Stimulated activated CD4-positive, alpha-beta T cell treated with anti-CD3 and anti-CD28 coated beads, Interleukin-1b, Interleukin-23, amount 100 ng/mL, for 1 hour (primary cell): ENCODE data around the gene USP15.
"Not testable (repeated sequence)": the region's sequence is repeated elsewhere in the genome, so short reads cannot be mapped to it uniquely, and the experiment has no call there.

ENCODE experiments used
- DNase-seq, 2 donors: peaks; one replicate each; pipeline ENCODE4 v3.0.0-alpha.2; 2020; ENCODE audit warnings: low read depth in 2 of 2

USP15 gene

DNA sequence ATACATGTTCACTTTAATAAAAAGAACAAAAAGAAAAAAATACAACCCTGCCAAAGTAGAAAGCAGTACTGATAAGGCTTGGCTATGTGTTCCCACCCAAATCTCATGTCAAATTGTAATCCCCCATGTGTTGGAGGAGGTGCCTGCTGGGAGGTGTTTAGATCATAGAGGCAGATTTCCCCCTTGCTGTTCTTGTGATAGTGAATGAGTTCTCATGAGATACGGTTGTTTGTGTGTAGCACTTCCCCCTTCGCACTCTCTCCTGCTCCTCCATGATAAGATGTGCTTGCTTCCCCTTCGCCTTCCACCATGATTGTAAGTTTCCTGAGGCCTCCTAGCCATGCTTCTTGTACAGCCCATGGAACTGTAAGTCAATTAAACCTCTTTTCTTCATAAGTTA lies 59.9 kb downstream of the USP15 start:
- DNase-seq, result no peak

DNA sequence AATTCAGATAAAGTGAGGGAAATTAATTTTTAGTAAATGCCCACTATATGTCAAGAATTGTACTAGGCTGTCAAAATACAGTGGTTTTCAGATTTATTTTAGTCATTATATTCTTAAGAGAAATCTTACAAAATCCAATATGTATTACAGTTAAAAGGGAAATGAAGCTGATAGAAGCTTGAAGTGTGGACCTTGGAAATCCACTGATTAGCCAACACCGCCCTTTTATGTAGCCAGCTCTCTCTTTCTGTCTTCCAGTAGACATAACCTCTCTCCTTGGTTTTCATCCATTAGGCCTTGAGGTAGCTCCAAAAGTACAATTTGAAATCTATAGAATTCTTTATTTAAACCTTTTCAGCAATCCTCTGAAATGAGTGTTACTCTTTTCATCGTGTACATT lies 63.2 kb downstream of the USP15 start:
- no peak for DNase-seq

DNA sequence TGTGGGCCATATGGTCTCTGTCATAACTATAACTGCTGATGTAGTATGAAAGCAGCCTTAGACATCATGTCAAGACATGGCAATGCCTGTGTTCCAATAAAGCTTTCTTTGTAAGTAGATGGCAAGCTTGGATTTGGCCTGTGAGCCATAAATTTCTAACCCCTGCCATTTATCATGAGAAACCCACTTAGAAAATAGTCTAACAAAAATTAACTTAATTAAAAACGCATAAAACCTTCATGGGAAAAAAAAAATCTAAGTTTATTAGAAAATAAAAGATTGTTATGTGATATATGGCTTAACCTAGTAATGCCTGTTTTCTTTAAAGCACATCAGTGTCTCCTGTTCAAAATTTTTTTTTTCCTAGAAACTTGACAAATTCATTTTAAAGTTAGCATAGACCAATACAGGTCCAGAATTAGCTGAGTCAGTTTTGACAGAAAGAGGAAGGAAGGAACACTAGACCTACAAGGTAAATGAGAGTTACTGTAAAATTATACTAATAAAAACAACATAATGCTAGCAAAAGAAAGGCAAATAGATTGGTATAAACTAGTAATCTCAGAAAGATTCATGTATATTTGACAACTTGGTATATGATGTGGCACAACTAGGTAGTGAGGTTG lies 68.2 kb downstream of the USP15 start:
- no peak for DNase-seq

DNA sequence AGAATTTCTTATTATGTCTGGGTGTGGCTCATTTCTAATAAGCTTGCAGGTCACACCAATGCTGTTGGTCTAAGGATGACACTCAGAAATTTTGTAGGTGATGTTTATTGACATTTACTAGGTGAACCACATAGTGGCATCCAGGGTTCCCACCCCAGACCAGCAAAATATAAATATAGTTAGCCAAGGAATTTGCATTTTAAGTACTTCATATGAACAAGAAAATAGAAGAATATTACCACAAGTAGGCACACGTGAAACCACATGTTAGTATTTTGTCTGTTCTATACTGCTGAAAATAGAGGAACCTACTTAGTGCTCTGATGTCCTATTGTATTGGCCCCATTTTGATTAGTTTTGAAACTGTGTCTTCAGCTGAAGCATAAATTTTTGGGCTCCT lies 71.1 kb downstream of the USP15 start:
- DNase-seq, result no peak

DNA sequence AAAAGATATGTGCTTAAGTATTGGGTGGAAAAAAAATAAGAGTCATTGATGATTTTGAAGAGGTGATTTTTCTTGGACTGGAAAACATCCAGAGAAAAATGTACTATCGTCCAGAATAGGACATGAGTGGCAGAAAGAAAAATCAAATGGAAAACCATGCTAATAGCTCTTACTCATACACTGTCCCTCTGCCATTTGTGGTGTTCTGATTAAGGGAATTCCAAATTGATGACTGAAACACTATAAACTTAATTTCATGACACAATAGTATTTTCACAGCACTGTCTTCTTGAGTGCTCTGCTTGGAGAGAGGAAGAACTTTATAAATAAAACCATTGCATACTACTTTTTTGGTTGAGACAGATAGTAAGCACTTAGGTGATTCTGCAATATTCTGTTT lies 72.4 kb downstream of the USP15 start:
- DNase-seq, result no peak

DNA sequence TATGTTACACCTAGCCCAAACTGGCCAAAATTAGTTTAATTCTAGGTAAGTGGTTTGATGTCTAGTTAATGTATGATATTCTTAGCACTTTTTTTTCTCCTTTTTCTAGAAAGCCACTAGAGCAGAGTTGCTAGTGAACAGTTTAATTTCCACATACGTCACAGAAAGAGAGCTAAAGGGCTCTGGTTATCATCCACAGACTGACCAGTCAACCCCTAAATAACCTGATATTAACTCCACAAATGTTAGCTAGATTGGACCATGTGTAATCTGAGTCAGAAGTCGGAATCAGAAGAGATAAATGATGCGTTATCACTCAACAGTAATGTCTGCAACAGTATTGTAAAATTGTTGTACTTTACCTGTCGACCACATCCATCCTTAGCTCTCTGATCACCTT lies 74.9 kb downstream of the USP15 start:
- DNase-seq, result no peak

DNA sequence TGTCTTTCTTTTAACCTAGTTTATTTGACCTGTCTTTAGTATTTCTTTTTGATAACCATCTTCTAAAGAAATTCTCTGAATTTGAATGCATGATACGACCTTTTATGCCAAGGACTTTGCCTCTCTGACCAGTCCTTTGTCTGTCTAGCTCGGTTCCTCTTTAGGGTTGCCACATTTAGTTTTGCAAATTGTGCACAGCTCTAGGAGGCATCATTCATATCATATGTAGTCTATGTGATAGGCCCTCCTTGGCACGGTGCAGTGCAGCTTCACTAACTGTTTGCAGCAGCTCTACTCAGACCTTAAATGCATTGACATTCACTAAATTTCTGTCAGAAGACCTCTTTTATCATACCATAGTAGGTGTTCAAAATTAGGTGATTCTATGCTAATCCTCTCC lies 75.6 kb downstream of the USP15 start:
- DNase-seq, result no peak

DNA sequence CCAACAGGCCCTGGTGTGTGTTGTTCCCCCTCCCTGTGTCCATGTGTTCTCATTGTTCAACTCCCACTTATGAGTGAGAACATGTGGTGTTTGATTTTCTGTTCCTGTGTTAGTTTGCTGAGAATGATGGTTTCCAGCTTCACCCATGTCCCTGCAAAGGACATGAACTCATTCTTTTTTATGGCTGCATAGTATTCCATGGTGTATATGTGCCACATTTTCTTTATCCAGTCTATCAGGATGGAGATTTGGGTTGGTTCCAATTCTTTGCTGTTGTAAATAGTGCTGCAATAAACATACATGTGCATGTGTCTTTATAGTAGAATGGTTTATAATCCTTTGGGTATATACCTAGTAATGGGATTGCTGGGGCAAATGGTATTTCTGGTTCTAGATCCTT lies 77.4 kb downstream of the USP15 start:
- DNase-seq, result not testable (repeated sequence)

DNA sequence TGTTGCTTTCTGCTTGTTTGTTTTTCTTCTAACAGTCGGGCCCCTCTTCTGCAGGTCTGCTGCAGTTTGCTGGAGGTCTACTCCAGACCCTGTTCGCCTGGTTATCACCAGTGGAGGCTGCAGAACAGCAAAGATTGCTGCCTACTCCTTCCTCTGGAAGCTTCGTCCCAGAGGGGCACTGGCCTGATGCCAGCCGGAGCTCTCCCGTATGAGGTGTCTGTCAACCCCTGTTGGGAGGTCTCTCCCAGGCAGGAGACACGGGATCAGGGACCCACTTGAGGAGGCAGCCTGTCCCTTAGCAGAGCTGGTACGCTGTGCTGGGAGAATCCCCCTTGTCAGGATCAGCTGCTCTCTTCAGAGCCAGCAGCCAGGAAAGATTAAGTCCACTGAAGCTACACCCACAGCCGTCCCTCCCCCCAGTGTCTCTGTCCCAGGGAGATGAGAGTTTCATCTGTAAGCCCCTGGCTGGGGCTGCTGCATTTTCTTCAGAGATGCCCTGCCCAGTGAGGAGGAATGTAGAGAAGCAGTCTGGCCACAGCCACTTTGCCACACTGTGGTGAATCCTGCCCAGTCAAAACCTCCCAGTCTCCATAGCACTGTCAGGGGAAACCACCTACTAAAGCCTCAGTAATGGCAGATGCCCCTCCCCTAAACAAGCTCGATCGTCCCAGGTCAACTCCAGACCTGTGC lies 82.6 kb downstream of the USP15 start:
- not testable (repeated sequence) for DNase-seq

DNA sequence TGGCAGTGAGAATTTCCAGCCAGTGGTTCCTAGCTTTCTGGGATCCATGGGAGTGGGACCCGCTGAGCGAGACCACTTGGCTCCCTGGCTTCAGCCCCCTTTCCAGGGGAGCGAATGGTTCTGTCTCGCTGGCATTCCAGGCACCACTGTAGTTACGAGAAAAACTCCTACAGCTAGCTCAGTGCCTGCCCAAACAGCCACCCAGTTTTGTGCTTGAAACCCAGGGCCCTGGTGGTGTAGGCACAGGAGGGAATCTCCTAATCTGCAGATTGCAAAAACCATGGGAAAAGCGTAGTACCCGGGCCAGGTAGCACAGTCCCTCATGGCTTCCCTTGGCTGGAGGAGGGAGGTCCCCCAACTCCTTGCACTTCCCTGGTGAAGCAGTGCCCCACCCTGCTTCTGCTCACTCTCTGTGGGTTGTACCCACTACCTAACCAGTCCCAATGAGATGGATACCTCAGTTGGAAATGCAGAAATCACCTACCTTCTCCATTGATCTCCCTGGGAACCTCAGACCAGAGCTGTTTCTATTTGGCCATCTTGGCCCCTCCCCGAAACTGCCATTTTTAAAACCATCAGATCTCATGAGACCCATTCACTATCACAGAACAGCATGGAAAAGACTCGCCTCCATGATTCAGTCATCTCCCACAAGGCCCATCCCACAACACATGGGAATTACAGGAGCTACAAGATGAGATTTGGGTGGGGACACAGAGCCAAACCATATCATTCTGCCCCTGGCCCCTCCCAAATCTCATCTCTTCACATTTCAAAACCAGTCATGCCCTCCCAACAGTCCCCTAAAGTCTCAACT lies 83.3 kb downstream of the USP15 start:
- DNase-seq, result not testable (repeated sequence)

DNA sequence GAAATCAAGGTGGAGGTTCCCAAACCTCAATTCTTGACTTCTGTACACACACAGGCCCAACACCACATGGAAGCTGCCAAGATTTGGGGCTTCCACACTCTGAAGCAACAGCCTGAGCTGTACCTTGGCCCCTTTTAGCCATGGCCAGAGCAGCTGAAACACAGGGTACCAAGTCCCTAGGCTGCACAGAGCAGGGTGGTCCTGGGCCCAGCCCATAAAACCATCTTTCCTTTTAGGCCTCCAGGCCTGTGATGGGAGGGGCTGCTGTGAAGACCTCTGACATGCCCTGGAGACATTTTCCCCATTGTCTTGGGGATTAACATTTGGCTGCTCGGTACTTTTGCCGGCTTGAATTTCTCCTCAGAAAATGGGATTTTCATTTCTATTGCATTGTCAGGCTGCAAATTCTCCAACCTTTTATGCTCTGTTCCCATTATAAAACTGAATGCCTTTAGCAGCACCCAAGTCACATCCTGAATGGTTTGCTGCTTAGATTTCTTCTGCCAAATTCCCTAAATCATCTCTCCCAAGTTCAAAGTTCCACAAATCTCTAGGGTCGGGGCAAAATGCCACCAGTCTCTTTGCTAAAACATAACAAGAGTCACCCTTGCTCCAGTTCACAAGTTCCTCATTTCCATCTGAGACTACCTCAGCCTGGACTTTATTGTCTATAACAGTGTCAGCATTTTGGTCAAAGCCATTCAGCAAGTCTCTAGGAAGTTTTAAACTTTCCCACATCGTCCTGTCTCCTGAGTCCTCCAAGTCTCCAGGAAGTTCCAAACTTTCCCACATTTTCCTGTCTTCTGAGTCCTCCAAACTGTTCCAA lies 84.7 kb downstream of the USP15 start:
- not testable (repeated sequence) for DNase-seq

DNA sequence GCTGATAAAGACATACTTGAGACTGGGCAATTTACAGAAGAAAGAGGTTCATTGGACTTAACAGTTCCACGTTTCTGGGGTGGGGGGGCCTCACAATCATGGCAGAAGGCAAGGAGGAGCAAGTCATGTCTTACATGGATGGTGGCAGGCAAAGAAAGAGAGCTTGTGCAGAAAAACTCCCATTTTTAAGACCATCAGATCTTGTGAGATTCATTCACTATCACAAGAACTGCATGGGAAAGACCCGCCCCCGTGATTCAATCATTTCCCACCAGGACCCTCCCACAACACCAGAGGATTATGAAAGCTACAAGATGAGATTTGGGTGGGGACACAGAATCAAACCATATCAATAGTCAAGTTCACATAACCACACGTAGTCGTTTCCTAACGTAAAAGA lies 85.5 kb downstream of the USP15 start:
- no peak for DNase-seq

DNA sequence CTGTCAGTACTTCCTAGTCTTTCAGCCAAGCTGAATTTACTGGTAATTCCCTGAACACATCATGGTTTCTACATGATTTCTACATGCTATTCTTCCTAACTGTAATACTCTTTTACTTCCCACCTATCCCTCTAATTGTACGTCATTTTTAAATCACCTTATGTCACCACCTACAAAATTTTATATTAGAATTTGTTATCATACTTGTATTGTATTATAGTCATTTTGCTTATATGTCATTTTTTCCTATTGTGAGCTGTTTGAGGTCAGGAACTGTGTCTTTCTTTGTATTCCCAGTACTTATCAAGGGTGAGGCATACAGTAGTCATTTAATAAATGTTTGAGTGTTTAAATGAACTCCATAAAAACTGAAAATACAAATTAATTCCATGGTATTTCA lies 86.6 kb downstream of the USP15 start:
- no peak for DNase-seq

DNA sequence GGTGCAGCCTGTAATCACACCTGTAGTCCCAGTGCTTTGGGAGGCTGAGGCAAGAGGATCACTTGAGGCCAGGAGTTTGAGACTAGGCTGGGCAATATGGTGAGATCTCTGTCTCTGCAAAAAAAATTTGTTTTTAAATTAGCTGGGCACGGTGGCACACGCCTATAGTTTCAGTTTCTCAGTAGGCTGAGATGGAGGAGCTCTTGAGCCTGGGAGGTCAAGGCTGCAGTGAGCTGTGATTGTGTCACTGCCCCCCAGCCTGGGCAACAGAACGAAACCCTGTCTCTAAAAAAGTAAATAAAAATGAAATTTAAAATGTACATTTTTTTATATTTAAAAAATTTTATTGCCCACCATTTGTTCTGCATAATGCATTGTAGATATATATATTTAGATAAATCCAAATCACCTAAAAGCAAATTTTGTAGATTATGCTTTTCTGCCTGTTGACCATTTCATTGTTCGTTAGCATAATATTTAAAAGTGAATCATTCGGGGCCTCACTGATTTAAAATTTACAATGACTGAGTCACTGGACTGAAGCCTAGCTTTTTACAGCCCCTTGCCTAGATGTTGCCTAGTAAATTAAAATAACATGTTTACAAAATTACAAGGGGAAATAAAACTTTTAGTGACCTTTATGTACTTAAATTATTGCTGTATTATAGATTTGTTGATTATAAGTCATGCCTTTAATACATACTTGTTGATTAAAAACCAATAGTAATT lies 87.9 kb downstream of the USP15 start:
- DNase-seq, result no peak

DNA sequence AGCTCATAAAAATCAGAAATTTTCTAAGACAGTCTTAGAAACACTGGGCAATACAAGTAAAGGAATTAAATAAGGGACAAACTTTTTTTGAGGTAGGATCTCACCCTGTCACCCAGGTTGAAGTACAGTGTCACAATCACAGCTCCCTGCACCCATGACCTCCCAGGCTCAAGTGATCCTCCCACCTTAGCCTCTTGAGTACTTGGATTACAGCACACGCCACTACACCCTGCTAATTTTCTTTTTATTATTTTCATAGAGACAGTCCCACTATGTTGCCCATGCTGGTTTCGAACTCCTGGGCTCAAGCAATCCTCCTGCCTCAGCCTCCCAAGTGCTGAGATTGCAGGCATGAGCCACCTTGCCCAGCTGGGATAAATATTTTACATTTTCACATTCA lies 90.3 kb downstream of the USP15 start:
- no peak for DNase-seq

DNA sequence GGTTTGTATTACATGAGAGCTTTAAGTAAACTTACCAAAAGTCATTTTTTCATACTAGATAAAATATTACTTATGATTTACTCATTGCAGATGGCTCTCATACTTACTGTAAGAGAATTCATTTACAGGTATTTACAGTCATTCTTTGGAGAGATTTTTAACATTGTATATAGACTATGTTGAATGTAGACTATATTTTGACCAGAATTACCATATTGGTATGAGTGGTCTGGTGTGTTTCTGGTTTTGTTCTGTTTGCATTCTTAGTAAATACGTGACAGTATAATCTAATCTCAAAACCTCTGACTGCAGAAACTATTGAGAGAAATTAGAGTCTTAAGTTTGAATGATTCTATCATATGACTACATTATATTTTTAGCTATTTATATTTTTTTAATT lies 91.1 kb downstream of the USP15 start:
- no peak for DNase-seq

DNA sequence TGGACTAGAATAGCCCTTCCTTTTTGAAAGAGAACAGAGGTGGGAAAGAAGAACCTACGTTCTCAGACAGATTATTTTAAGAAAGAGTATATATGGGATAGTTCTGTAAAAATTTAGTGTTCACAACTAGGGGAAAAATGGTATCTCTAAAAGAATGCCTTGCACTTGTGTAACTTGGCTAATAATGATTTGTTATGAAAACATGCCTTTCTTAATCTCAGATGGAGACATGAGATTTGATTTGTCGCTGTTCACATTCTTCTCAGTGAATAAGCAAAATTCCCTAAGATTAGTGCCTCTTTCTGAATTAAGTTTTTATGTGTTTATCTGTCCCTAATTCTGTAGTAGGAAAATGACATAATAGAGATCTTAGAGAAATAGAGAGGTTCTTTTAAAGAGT lies 100.8 kb downstream of the USP15 start:
- no peak for DNase-seq

DNA sequence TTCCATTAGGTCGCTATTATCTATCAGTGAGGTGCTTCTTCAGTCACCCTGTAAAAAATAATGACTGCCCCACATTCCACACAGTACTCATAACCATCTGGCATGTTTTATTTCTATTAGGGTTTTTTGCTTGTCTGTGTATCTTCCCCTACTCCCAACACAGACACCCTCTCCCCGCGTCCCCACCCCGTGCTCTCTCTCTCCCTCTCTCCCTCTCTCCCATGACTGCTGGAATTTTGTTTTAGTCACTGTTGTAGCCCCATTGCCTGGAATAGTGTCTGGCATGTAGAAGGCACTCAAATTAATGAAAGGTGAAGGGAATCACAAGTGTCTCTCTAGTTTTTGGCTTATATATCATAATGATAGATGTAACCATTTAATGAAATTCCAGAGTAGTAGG lies 103.3 kb downstream of the USP15 start:
- DNase-seq, result no peak

DNA sequence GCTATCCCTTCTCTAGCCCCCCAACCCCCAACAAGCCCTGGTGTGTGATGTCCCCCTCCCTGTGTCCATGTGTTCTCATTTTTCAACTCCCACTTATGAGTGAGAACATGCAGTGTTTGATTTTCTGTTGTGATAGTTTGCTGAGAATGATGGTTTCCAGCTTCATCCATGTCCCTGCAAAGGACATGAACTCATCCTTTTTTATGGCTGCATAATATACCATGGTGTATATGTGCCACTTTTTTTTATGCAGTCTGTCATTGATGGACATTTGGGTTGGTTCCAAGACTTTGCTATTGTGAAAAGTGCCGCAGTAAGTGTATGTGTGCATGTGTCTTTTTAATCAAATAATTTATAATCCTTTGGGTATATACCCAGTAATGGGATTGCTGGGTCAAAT lies 104.5 kb downstream of the USP15 start:
- DNase-seq, result not testable (repeated sequence)

DNA sequence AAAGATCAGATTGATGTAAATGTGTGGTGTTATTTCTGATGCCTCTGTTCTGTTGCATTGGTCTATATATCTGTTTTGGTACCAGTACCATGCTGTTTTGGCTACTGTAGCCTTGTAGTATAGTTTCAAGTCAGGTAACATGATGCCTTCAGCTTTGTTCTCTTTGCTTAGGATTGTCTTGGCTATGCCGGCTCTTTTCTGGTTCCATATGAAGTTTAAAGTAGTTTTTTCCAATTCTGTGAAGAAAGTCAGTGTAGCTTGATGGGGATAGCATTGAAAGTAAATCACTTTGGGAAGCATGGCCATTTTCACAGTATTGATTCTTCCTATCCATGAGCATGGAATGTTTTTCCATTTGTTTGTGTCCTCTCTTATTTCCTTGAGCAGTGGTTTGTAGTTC lies 105.6 kb downstream of the USP15 start:
- not testable (repeated sequence) for DNase-seq

DNA sequence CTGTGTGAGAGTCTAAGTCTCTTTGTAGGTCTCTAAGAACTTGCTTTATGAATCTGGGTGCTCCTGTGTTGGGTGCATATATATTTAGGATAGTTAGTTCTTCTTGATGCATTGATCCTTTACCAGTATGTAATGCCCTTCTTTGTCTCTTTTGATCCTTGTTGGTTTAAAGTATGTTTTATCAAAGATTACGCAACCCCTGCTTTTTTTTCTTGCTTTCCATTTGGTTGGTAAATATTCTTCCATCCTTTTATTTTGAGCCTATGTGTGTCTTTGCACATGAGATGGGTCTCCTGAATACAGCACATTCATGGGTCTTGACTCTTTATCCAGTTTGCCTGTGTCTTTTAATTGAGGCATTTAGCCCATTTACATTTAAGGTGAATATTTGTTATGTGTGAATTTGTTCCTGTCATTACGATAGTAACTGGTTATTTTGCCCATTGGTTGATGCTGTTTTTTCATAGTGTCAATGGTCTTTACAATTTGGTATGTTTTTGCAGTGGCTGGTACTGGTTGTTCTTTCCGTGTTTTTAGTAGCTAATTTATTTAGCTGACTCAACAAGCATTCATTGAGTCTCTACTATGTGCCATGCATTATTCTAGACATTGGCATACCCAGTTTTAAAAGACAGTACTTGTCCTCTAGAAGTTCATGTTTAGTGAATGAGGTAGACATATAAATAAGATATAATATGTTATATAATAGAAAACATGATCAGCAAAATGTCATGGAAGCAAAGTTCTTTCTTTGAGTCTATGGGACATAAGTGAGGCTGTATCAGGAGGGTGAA lies 108.4 kb downstream of the USP15 start:
- not testable (repeated sequence) for DNase-seq
